Glutamatergic neuron (in vitro differentiated cells): ENCODE results near the gene TADA2A. TPM values are rescaled to one million over a fixed set of nuclear protein-coding genes. Genes with fewer than 3 reads are reported as not detected.

Experiments
- DNase-seq: peaks from one replicate; pipeline ENCODE4 v3.0.0; 2022
- H3K27ac Mint-ChIP-seq: one replicate; pipeline ENCODE4 v1.8.0; 2020; ENCODE audit warnings: mild to moderate bottlenecking, mixed read lengths, inconsistent platforms; ENCODE audit not compliant: unreplicated experiment
- H3K27me3 Mint-ChIP-seq: one replicate; pipeline ENCODE4 v1.8.0; 2020; ENCODE audit warnings: mild to moderate bottlenecking, moderate library complexity, mixed read lengths, inconsistent platforms; ENCODE audit not compliant: unreplicated experiment
- H3K36me3 Mint-ChIP-seq: one replicate; pipeline ENCODE4 v1.8.0; 2020; ENCODE audit warnings: mild to moderate bottlenecking, mixed read lengths, inconsistent platforms; ENCODE audit not compliant: unreplicated experiment
- H3K4me1 Mint-ChIP-seq: one replicate; pipeline ENCODE4 v1.8.0; 2020; ENCODE audit warnings: mild to moderate bottlenecking, low read depth, mixed read lengths, inconsistent platforms; ENCODE audit not compliant: unreplicated experiment
- H3K4me3 Mint-ChIP-seq: one replicate; pipeline ENCODE4 v1.8.0; 2020; ENCODE audit warnings: mild to moderate bottlenecking, mixed read lengths, inconsistent platforms; ENCODE audit not compliant: unreplicated experiment
- H3K9me3 Mint-ChIP-seq: one replicate; pipeline ENCODE4 v1.8.0; 2020; ENCODE audit warnings: mild to moderate bottlenecking, moderate library complexity, mixed read lengths, inconsistent platforms; ENCODE audit not compliant: unreplicated experiment
- CTCF ChIP-seq: fragments of 200-600 bp; sonication (generic); IDR thresholded peaks from one replicate; pipeline ENCODE4 v1.5.0; 2021; ENCODE audit not compliant: partially characterized antibody, unreplicated experiment
- total RNA-seq: library from RNA; stranded (reverse); fragmentation: NEBNext Ultra II Directional; extraction: Animal tissue kit (Norgen Biotek cat#: 25700); gene quantifications from one replicate; pipeline ENCODE4 v1.2.1, GENCODE V29; 2021; ENCODE audit not compliant: unreplicated experiment

Gene TADA2A
- total RNA-seq, 1 donor from 2014 or later = 30.6 TPM

- DNase-seq = no peak
- TF ChIP-seq CTCF = no peak
- peaks cover 3% of the 10 kb centered on the region for H3K9me3 Mint-ChIP-seq
- H3K4me3 Mint-ChIP-seq = no peak overlapping the region
- no peaks in the 10 kb centered on the region for H3K36me3 Mint-ChIP-seq
- no peak overlapping the region for H3K27ac Mint-ChIP-seq
- peaks cover 9% of the 10 kb centered on the region for H3K4me1 Mint-ChIP-seq
- H3K27me3 Mint-ChIP-seq = peaks cover 12% of the 10 kb centered on the region
Measured at GRCh38 chr17:37494401-37494831, 87.7 kb downstream of the TADA2A start.

DNA sequence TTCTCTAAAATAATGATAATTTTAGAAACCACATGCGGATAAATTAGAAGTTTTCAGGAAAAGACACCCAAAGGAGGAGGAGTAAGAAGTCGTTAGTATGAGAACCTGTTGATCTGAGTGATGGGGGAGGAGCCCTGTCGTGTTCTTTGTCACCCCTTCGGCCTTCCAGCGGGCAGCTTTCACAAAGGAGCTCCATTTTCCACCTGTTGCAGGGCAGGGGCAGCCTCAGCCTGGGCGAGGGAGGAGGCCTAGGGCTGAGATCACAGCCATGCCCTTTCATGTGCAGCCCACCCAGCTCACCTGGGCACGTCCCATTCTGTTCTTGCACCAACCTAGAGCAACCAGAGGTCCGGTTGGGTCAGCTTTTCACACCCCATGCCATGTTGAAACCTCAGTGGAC, 88.3 kb downstream of the TADA2A start:
- Mint-ChIP-seq H3K4me3 (no peak overlapping the region), H3K36me3 (no peaks in the 10 kb centered on the region), H3K27ac (no peak overlapping the region), H3K27me3 (peaks cover 12% of the 10 kb centered on the region), H3K4me1 (peaks cover 9% of the 10 kb centered on the region), H3K9me3 (peaks cover 3% of the 10 kb centered on the region)
- TF ChIP-seq CTCF = no peak
- no peak for DNase-seq

- H3K4me3 Mint-ChIP-seq = no peak overlapping the region
- peaks cover 1% of the 10 kb centered on the region for H3K9me3 Mint-ChIP-seq
- H3K36me3 Mint-ChIP-seq = no peaks in the 10 kb centered on the region
- no peak overlapping the region for H3K27ac Mint-ChIP-seq
- no peak for DNase-seq
- TF ChIP-seq CTCF = no peak
- peaks cover 10% of the 10 kb centered on the region for H3K4me1 Mint-ChIP-seq
- peaks cover 3% of the 10 kb centered on the region for H3K27me3 Mint-ChIP-seq
Measured at GRCh38 chr17:37500378-37500777, 93.7 kb downstream of the TADA2A start.

GRCh38 chr17:37502009-37502936, 95.6 kb downstream of the TADA2A start:
- H3K4me3 Mint-ChIP-seq = no peak overlapping the region
- no peak overlapping the region for H3K27ac Mint-ChIP-seq
- DNase-seq = no peak
- TF ChIP-seq CTCF = no peak
- peaks cover 19% of the 10 kb centered on the region for H3K4me1 Mint-ChIP-seq
- H3K27me3 Mint-ChIP-seq = peaks cover 3% of the 10 kb centered on the region
- no peaks in the 10 kb centered on the region for H3K36me3 Mint-ChIP-seq
- H3K9me3 Mint-ChIP-seq = peaks cover 1% of the 10 kb centered on the region

DNA sequence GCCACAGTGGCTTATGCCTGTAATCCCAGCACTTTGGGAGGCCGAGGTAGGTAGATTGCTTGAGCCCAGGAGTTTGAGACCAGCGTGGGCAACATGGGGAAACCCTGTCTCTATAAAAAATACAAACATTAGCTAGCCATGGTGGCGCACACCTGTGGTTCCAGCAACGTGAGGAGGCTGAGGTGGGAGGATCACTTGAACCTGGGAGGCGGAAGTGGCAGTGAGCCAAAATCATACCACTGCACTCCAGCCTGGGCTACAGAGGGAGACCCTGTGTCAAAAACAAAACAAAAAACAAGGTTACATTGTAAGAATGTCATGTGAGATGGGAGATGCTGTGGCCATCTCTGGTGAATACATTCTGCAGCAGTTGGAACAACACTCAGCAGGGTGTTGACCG, 96.5 kb downstream of the TADA2A start:
- H3K36me3 Mint-ChIP-seq = no peaks in the 10 kb centered on the region
- peaks cover 1% of the 10 kb centered on the region for H3K27me3 Mint-ChIP-seq
- H3K4me1 Mint-ChIP-seq = peaks cover 21% of the 10 kb centered on the region
- H3K9me3 Mint-ChIP-seq = peaks cover 1% of the 10 kb centered on the region
- H3K4me3 Mint-ChIP-seq = no peak overlapping the region
- H3K27ac Mint-ChIP-seq = no peak overlapping the region
- no peak for DNase-seq
- TF ChIP-seq CTCF = no peak
